ENCODE results near the gene ZHX3.
"Not testable (repeated sequence)": the region's sequence is repeated elsewhere in the genome, so short reads cannot be mapped to it uniquely, and the experiment has no call there.

GRCh38 chr20:41312009-41312408 lies 5.5 kb downstream of the ZHX3 start:
- TF ChIP-seq ESRRA (CRISPR knock-in tag; IDR thresholded peaks at IDR 0.05; ENCODE audit: borderline replicate concordance); SMAD4 (CRISPR knock-in tag; IDR thresholded peaks at IDR 0.05); ZNF138 (CRISPR knock-in tag; conservative IDR thresholded peaks at IDR 0.05); CTCF (IDR thresholded peaks at IDR 0.05); NFYB (CRISPR knock-in tag; conservative IDR thresholded peaks at IDR 0.05; ENCODE audit: low read depth); MAX (CRISPR knock-in tag; IDR thresholded peaks at IDR 0.05); IRF2 (CRISPR knock-in tag; IDR thresholded peaks at IDR 0.05; ENCODE audit: borderline replicate concordance, low read depth); ETV6 (CRISPR knock-in tag; IDR thresholded peaks at IDR 0.05); ELF4 (CRISPR knock-in tag; IDR thresholded peaks at IDR 0.05; ENCODE audit: low read depth); ZNF512 (CRISPR knock-in tag; IDR thresholded peaks at IDR 0.05; ENCODE audit: borderline replicate concordance); ZNF121 (CRISPR knock-in tag; IDR thresholded peaks at IDR 0.05): not testable (repeated sequence)

All from WTC11 (cell line).